ENCODE results near the gene ALKBH6. TPM values are rescaled to one million over a fixed set of nuclear protein-coding genes. Genes with fewer than 3 reads are reported as not detected.
A peak's percentile ranks its signal among the peaks of the same experiment; 100 is the strongest.

The ALKBH6 gene
- total and polyA plus RNA-seq, 9 of the 15 experiments (the other 6 are each of a cell fraction or from before 2014, with no cell fraction given), result 0.67 to 62.0 (median 34.5) TPM

DNA sequence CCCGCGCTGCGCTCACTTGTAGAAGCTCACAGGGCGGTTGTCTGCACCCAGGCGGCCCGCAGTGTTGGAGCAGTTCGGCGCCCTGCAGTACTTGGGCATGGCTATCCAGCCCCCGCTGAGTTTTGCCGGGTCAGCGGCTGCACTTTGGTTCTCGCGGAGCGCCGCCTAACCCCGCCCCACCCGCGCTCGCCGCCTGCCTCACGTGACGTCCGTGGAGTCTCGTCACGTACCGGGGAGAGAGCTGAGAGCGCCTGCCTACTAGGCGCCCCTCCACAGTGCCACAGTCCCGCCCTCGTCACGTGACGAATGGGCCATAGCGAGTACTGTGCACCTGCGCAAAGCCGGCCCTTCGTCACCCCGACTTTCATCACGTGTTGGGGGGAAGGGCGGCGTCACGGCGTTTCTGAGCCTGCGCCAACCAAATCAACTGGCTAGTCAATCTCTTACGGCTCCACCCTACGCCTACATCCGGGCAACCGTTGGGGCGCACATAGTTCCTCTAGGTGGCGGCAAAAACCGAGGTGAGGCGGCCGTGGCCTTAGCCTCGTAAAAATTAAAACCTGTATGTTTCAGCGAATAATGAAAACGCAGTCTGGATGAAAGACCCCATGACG is 40.2 kb upstream of the ALKBH6 start, which contains the start of gene THAP8 (continued):
- TF ChIP-seq ZNF561 (CRISPR knock-in tag; conservative IDR thresholded peaks at IDR 0.05) (no peak), ZNF644 (tag; IDR thresholded peaks at IDR 0.05; ENCODE audit: low read depth) (peak; percentile 30; the same call in 1 of the 2 replicates), ETV5 (CRISPR knock-in tag; IDR thresholded peaks at IDR 0.05; ENCODE audit: low read depth) (peak; percentile 62; the same call in 1 of the 2 replicates), E2F3 (CRISPR knock-in tag; IDR thresholded peaks at IDR 0.05) (no peak), ZC3H11A (IDR thresholded peaks at IDR 0.05; ENCODE audit: low read depth, low read length) (no peak), PCBP2 (IDR thresholded peaks at IDR 0.05; ENCODE audit: low read depth, low read length, poor library complexity, severe bottlenecking) (no peak), SMARCC2 (IDR thresholded peaks at IDR 0.05; ENCODE audit: low read depth) (no peak), XRCC4 (IDR thresholded peaks at IDR 0.05; ENCODE audit: extremely low read depth, insufficient read depth, insufficient read length) (no peak), ZNF324 (CRISPR knock-in tag; IDR thresholded peaks at IDR 0.05) (no peak), LEF1 (IDR thresholded peaks at IDR 0.05) (peak; percentile 95), HDAC3 (IDR thresholded peaks at IDR 0.05; ENCODE audit: borderline replicate concordance, partially characterized antibody) (no peak), CREM (IDR thresholded peaks at IDR 0.05; ENCODE audit: low read depth) (peak; percentile 91), FOS (IDR thresholded peaks at IDR 0.05; ENCODE audit: extremely low read depth, insufficient read length) (no peak), ELF1 (tag; IDR thresholded peaks at IDR 0.05) (no peak), NONO (IDR thresholded peaks at IDR 0.05; ENCODE audit: low read depth in 2 of 2, low read length in 1 of 2) (peak in 1 of 2 experiments; percentile 43; a peak in 1 of 4 replicates), ZFP1 (CRISPR knock-in tag; IDR thresholded peaks at IDR 0.05) (no peak)
- TF ChIP-seq, protein P1, sequence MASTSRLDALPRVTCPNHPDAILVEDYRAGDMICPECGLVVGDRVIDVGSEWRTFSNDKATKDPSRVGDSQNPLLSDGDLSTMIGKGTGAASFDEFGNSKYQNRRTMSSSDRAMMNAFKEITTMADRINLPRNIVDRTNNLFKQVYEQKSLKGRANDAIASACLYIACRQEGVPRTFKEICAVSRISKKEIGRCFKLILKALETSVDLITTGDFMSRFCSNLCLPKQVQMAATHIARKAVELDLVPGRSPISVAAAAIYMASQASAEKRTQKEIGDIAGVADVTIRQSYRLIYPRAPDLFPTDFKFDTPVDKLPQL (IDR thresholded peaks at IDR 0.05; ENCODE audit: extremely low read depth, insufficient read length), result no peak
- TF ChIP-seq, protein P2, sequence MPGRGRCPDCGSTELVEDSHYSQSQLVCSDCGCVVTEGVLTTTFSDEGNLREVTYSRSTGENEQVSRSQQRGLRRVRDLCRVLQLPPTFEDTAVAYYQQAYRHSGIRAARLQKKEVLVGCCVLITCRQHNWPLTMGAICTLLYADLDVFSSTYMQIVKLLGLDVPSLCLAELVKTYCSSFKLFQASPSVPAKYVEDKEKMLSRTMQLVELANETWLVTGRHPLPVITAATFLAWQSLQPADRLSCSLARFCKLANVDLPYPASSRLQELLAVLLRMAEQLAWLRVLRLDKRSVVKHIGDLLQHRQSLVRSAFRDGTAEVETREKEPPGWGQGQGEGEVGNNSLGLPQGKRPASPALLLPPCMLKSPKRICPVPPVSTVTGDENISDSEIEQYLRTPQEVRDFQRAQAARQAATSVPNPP (IDR thresholded peaks at IDR 0.05; ENCODE audit: borderline replicate concordance, insufficient read depth, insufficient read length), result no peak
- TF ChIP-seq, protein P3, sequence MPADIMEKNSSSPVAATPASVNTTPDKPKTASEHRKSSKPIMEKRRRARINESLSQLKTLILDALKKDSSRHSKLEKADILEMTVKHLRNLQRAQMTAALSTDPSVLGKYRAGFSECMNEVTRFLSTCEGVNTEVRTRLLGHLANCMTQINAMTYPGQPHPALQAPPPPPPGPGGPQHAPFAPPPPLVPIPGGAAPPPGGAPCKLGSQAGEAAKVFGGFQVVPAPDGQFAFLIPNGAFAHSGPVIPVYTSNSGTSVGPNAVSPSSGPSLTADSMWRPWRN (IDR thresholded peaks at IDR 0.05; ENCODE audit: low read depth), result peak; percentile 67; the same call in 1 of the 2 replicates
- TF ChIP-seq, protein P4, sequence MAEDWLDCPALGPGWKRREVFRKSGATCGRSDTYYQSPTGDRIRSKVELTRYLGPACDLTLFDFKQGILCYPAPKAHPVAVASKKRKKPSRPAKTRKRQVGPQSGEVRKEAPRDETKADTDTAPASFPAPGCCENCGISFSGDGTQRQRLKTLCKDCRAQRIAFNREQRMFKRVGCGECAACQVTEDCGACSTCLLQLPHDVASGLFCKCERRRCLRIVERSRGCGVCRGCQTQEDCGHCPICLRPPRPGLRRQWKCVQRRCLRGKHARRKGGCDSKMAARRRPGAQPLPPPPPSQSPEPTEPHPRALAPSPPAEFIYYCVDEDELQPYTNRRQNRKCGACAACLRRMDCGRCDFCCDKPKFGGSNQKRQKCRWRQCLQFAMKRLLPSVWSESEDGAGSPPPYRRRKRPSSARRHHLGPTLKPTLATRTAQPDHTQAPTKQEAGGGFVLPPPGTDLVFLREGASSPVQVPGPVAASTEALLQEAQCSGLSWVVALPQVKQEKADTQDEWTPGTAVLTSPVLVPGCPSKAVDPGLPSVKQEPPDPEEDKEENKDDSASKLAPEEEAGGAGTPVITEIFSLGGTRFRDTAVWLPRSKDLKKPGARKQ (CRISPR knock-in tag; IDR thresholded peaks at IDR 0.05), result no peak
- TF ChIP-seq, protein P5, sequence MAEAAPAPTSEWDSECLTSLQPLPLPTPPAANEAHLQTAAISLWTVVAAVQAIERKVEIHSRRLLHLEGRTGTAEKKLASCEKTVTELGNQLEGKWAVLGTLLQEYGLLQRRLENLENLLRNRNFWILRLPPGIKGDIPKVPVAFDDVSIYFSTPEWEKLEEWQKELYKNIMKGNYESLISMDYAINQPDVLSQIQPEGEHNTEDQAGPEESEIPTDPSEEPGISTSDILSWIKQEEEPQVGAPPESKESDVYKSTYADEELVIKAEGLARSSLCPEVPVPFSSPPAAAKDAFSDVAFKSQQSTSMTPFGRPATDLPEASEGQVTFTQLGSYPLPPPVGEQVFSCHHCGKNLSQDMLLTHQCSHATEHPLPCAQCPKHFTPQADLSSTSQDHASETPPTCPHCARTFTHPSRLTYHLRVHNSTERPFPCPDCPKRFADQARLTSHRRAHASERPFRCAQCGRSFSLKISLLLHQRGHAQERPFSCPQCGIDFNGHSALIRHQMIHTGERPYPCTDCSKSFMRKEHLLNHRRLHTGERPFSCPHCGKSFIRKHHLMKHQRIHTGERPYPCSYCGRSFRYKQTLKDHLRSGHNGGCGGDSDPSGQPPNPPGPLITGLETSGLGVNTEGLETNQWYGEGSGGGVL (CRISPR knock-in tag; IDR thresholded peaks at IDR 0.05), result no peak

All from K562 (cell line).